Uterus (tissue), 2 donors: ENCODE results near the gene KIAA1549.

Source experiments
- CTCF ChIP-seq, 4 experiments: fragments of 200-600 bp in 2 of 4; fragments of 450-650 bp in 2 of 4; sonication (generic) in 2 of 4; IDR thresholded peaks; one replicate each; pipeline ENCODE4 v1.5.1; 2016 to 2019; ENCODE audit warnings: antibody characterized with exemption in 4 of 4, mild to moderate bottlenecking in 2 of 4, moderate library complexity in 1 of 4
- POLR2A ChIP-seq, 2 donors: fragments of 450-650 bp; IDR thresholded peaks; one replicate each; pipeline ENCODE4 v1.6.1; 2016; ENCODE audit warnings: antibody characterized with exemption in 2 of 2, mild to moderate bottlenecking in 1 of 2, moderate library complexity in 1 of 2

- no peak for TF ChIP-seq CTCF (IDR thresholded peaks at IDR 0.05)
- no peak for TF ChIP-seq POLR2A (IDR thresholded peaks at IDR 0.05)
These were observed 6.4 kb downstream of the KIAA1549 start for GRCh38 chr7:138974675-138975292.
